K562 (cell line): ENCODE measurements around the gene ANKRD60. TPM values are rescaled to one million over a fixed set of nuclear protein-coding genes. Genes with fewer than 3 reads are reported as not detected.

Experiments used
- ATAC-seq: fragments of 200-7000 bp; cut with Tn5 transposase; 3 replicates; pipeline ENCODE4 v1.9.1; 2020; ENCODE audit warnings: moderate library complexity
- BruUV-seq: library from RNA; stranded (reverse); fragments of 400-500 nt; replicated peaks from 2 replicates; lab custom pipeline; 2021; lab: Mats Ljungman, UMichigan
- CTCF ChIA-PET: fragments of 300-600 bp; formaldehyde crosslinking; extraction: SDS; loops from one replicate; lab custom pipeline; 2021; ENCODE audit warnings: low intra/inter-chr PET ratio; lab: Yijun Ruan, JAX
- POLR2A ChIA-PET: fragments of 300-600, 350-650 bp; sonication (Branson Sonifier 250); formaldehyde crosslinking; extraction: SDS; loops from one replicate; lab custom pipeline; 2021; ENCODE audit warnings: antibody characterized with exemption, inconsistent platforms; lab: Yijun Ruan, JAX
- DNase-seq, 4 experiments: peaks; one replicate each; pipeline versions ENCODE4 v3.0.0 to v3.0.0-alpha.2; 2011 to 2018; ENCODE audit warnings: low spot score in 3 of 4, mixed read lengths in 3 of 4; ENCODE audit errors: extremely low read depth in 1 of 4
- FAIRE-seq: peaks from 2 replicates; lab custom pipeline; 2011; peaks lifted over from hg19 to GRCh38; lab: Jason Lieb, UNC
- H2AFZ ChIP-seq: 2 replicates; pipeline ENCODE4 v1.6.0; 2011; ENCODE audit warnings: low read depth, low read length, control low read depth, inconsistent platforms
- H3K27ac ChIP-seq: fragments of 200-600 bp; 3 replicates; pipeline ENCODE4 v1.8.0; 2011; ENCODE audit warnings: low read depth, mild to moderate bottlenecking, control low read depth, inconsistent platforms, low read length, moderate library complexity, mixed read lengths; ENCODE audit errors: extremely low read depth
- H3K27me3 ChIP-seq, 2 experiments: fragments of 300-600 bp in 1 of 2; 2 replicates in 1 of 2; 3 replicates in 1 of 2; pipeline versions ENCODE4 v1.6.0 to v1.8.0; 2011; ENCODE audit warnings: inconsistent platforms in 2 of 2, low read length in 2 of 2, mild to moderate bottlenecking in 1 of 2, mixed read lengths in 1 of 2, moderate library complexity in 1 of 2; ENCODE audit not compliant: control insufficient read depth in 2 of 2, insufficient read depth in 2 of 2
- H3K36me3 ChIP-seq: fragments of 300-600 bp; 3 replicates; pipeline ENCODE4 v1.8.0; 2011; ENCODE audit warnings: mild to moderate bottlenecking, low read length, inconsistent platforms; ENCODE audit not compliant: control insufficient read depth, insufficient read depth
- H3K4me1 ChIP-seq, 2 experiments: fragments of 200-600 bp in 1 of 2; replicated peaks in 1 of 2; 2 replicates in 1 of 2; 3 replicates in 1 of 2; pipeline versions ENCODE4 v1.5.1 to v1.8.0; 2011; ENCODE audit warnings: inconsistent platforms in 2 of 2, low read length in 2 of 2, mild to moderate bottlenecking in 1 of 2, mixed read lengths in 1 of 2, moderate library complexity in 1 of 2; ENCODE audit not compliant: control insufficient read depth in 2 of 2, insufficient read depth in 2 of 2
- H3K4me2 ChIP-seq: 2 replicates; pipeline ENCODE4 v1.6.1; 2011; ENCODE audit warnings: low read length, control low read depth, inconsistent platforms, mixed read lengths; ENCODE audit not compliant: insufficient read depth
- H3K4me3 ChIP-seq: fragments of 200-600 bp; sonication (generic), shearing (Covaris generic); 2 replicates; pipeline ENCODE4 v1.5.1; 2016; ENCODE audit warnings: control low read depth, inconsistent platforms
- H3K79me2 ChIP-seq: fragments of 200-600 bp; 3 replicates; pipeline ENCODE4 v1.8.0; 2011; ENCODE audit warnings: low read length, inconsistent platforms; ENCODE audit not compliant: control insufficient read depth, insufficient read depth
- H3K9ac ChIP-seq, 2 experiments: 2 replicates each; pipeline versions ENCODE4 v1.6.0 to v1.6.1; 2011; ENCODE audit warnings: low read depth in 2 of 2, low read length in 2 of 2, control low read depth in 1 of 2, inconsistent platforms in 1 of 2, mild to moderate bottlenecking in 1 of 2, mixed read lengths in 1 of 2; ENCODE audit not compliant: insufficient read depth in 1 of 2
- H3K9me1 ChIP-seq: one replicate; pipeline ENCODE4 v1.6.0; 2011; ENCODE audit warnings: inconsistent platforms, mild to moderate bottlenecking, low read length, moderate library complexity; ENCODE audit not compliant: control insufficient read depth, insufficient read depth
- H3K9me3 ChIP-seq: replicated peaks from 2 replicates; pipeline ENCODE4 v1.5.1; 2011; ENCODE audit warnings: low read depth, low read length, inconsistent platforms; ENCODE audit not compliant: control insufficient read depth, insufficient read depth
- H4K20me1 ChIP-seq: replicated peaks from 2 replicates; pipeline ENCODE4 v1.6.1; 2011; ENCODE audit warnings: low read length, inconsistent platforms, mixed read lengths; ENCODE audit not compliant: control insufficient read depth, insufficient read depth
- BCL6 ChIP-seq: fragments of 250-450 bp; sonication (Bioruptor Pico); IDR thresholded peaks from 2 replicates; pipeline ENCODE4 v1.4.0; 2020
- CREB3L1 ChIP-seq: fragments of 450-650 bp; IDR thresholded peaks from 2 replicates; pipeline ENCODE4 v1.6.1; 2014; ENCODE audit warnings: low read depth, mild to moderate bottlenecking, moderate library complexity, borderline replicate concordance
- FOS ChIP-seq: IDR thresholded peaks from 3 replicates; pipeline ENCODE4 v1.6.1; 2011; ENCODE audit not compliant: insufficient read length; ENCODE audit errors: extremely low read depth
- OTX1 ChIP-seq: fragments of 450-650 bp; formaldehyde crosslinking; IDR thresholded peaks from 2 replicates; pipeline ENCODE4 v1.4.0; 2022; ENCODE audit warnings: mild to moderate bottlenecking
- PURB ChIP-seq: sonication (generic); formaldehyde crosslinking; IDR thresholded peaks from 2 replicates; pipeline ENCODE4 v1.9.0; 2021; ENCODE audit warnings: low read depth, mild to moderate bottlenecking, missing genetic modification reagents
- TSC22D4 ChIP-seq: fragments of 450-650 bp; IDR thresholded peaks from 2 replicates; pipeline ENCODE4 v1.6.1; 2016; ENCODE audit warnings: missing genetic modification characterization, missing biosample characterization, control low read depth
- ZNF165 ChIP-seq: fragments of 250-450 bp; sonication (Bioruptor Pico); IDR thresholded peaks from 2 replicates; pipeline ENCODE4 v1.4.0; 2020; ENCODE audit warnings: borderline replicate concordance
- ZNF408 ChIP-seq: fragments of 250-450 bp; sonication (Bioruptor Pico); IDR thresholded peaks from 2 replicates; pipeline ENCODE4 v1.4.0; 2020; ENCODE audit warnings: low read depth, mild to moderate bottlenecking, moderate library complexity
- ZNF764 ChIP-seq: fragments of 250-450 bp; sonication (Bioruptor Pico); IDR thresholded peaks from 2 replicates; pipeline ENCODE4 v1.4.0; 2020; ENCODE audit warnings: low read depth, mild to moderate bottlenecking, moderate library complexity
- ZNF79 ChIP-seq: fragments of 250-450 bp; sonication (Bioruptor Pico); IDR thresholded peaks from 2 replicates; pipeline ENCODE4 v1.4.0; 2020; ENCODE audit warnings: low read depth, mild to moderate bottlenecking, moderate library complexity
- WGBS: fragments of 100-300 bp; shearing (Covaris generic); methylation state at CpG from one replicate; pipeline ENCODE4 v1.1.6; 2016; ENCODE audit warnings: low coverage, mixed read lengths; ENCODE audit not compliant: insufficient coverage; ENCODE audit errors: missing lambda C conversion rate; 5-methylcytosine and 5-hydroxymethylcytosine counted together
- in situ Hi-C: fragments of 300-500 bp; cut with MboI; formaldehyde crosslinking; loops from 4 replicates; pipeline ENCODE4 v1.15.0; 2018; ENCODE audit warnings: inconsistent platforms, mixed read lengths
- intact Hi-C: fragments of 100-400 bp; cut with micrococcal nuclease; formaldehyde crosslinking; loops from 2 replicates; pipeline ENCODE4 v1.14.2; 2022
- polyA plus RNA-seq, 8 experiments: library from polyadenylated mRNA; depleted of rRNA in 4 of 8; stranded (reverse) in 5 of 8; unstranded in 3 of 8; fragments of >200 nt; fragmentation: Nextera tagmentation in 2 of 8; fragmentation: Illumina TruSeq in 1 of 8; extraction: Ambion mirVana in 2 of 8; extraction: Trizol in 1 of 8; gene quantifications; 2 replicates each; pipeline versions ENCODE4 v1.2.1 to v1.2.3, GENCODE V29; 2011 to 2014; ENCODE audit warnings: inconsistent platforms in 1 of 8, missing spikeins in 1 of 8
- total RNA-seq, 7 experiments: library from RNA; depleted of rRNA in 6 of 7; stranded (reverse); fragments of >200 nt in 6 of 7; fragmentation: Illumina TruSeq in 2 of 7; extraction: Trizol in 2 of 7; gene quantifications; 2 replicates each; pipeline versions ENCODE4 v1.2.1 to v1.2.3, GENCODE V29; 2011 to 2021; ENCODE audit warnings: low replicate concordance in 1 of 7
- TF ChIP-seq, protein P1 (sequence below): conservative IDR thresholded peaks from 2 replicates; pipeline ENCODE4 v1.6.1; 2011; ENCODE audit warnings: low read depth, mild to moderate bottlenecking, low read length; ENCODE audit not compliant: control insufficient read depth
- TF ChIP-seq, protein P2 (sequence below): IDR thresholded peaks from 2 replicates; pipeline ENCODE4 v1.6.1; 2016; ENCODE audit warnings: missing genetic modification characterization, missing compliant biosample characterization

The ANKRD60 gene
- total and polyA plus RNA-seq, 9 of the 15 experiments (the other 6 are each of a cell fraction or from before 2014, with no cell fraction given) = not detected

GRCh38 chr20:58179083-58179431 is 49.4 kb downstream of the ANKRD60 start:
- Histone ChIP-seq H3K9me1 (no peaks in the 10 kb centered on the region), H3K27me3 (peaks cover 22 to 50% of the 10 kb centered on the region in 2 experiments; a peak in 4 of 5 replicates), H2AFZ (peak overlapping the region; percentile 85), H3K4me2 (peak overlapping the region; percentile 66), H3K4me1 (peaks cover 0 to 9% of the 10 kb centered on the region in 2 experiments; a peak in 3 of 5 replicates), H3K79me2 (no peaks in the 10 kb centered on the region), H3K36me3 (no peaks in the 10 kb centered on the region), H3K27ac (no peak overlapping the region), H3K9me3 (no peaks in the 10 kb centered on the region), H4K20me1 (peaks cover 11% of the 10 kb centered on the region), H3K9ac (peak overlapping the region in 1 of 2 experiments; percentile 60; a peak in 1 of 4 replicates), H3K4me3 (no peak overlapping the region)
- in situ Hi-C loops (no loop called here), intact Hi-C loops (loop anchor here (2.0 kb wide), 1 partner anchor 524 kb away; no protein-coding TSS in a partner anchor)
- BruUV-seq = no TSS peak
- 12% methylated on average over 9 of the region's 9 CpGs for WGBS
- POLR2A ChIA-PET = no interaction called here
- no peak for FAIRE-seq
- no peak for DNase-seq
- ATAC-seq = peak; percentile 10; the same call in 1 of the 3 replicates
- CTCF ChIA-PET = interaction anchor here (0.6 to 2.5 kb wide), 5 partner anchors 31 to 1058 kb away, joined by 3 to 15 read pairs (median 7); no protein-coding TSS in a partner anchor
- TF ChIP-seq OTX1 = no peak
- no peak for TF ChIP-seq BCL6
- no peak for TF ChIP-seq ZNF165 (CRISPR knock-in tag)
- no peak for TF ChIP-seq ZNF79 (CRISPR knock-in tag)
- TF ChIP-seq PURB (CRISPR knock-in tag) = no peak
- TF ChIP-seq, protein P1, sequence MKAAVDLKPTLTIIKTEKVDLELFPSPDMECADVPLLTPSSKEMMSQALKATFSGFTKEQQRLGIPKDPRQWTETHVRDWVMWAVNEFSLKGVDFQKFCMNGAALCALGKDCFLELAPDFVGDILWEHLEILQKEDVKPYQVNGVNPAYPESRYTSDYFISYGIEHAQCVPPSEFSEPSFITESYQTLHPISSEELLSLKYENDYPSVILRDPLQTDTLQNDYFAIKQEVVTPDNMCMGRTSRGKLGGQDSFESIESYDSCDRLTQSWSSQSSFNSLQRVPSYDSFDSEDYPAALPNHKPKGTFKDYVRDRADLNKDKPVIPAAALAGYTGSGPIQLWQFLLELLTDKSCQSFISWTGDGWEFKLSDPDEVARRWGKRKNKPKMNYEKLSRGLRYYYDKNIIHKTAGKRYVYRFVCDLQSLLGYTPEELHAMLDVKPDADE = no peak
- TF ChIP-seq, protein P2, sequence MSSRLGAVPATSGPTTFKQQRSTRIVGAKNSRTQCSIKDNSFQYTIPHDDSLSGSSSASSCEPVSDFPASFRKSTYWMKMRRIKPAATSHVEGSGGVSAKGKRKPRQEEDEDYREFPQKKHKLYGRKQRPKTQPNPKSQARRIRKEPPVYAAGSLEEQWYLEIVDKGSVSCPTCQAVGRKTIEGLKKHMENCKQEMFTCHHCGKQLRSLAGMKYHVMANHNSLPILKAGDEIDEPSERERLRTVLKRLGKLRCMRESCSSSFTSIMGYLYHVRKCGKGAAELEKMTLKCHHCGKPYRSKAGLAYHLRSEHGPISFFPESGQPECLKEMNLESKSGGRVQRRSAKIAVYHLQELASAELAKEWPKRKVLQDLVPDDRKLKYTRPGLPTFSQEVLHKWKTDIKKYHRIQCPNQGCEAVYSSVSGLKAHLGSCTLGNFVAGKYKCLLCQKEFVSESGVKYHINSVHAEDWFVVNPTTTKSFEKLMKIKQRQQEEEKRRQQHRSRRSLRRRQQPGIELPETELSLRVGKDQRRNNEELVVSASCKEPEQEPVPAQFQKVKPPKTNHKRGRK (tag) = no peak
- TF ChIP-seq ZNF408 (CRISPR knock-in tag) = no peak
- no peak for TF ChIP-seq CREB3L1
- no peak for TF ChIP-seq ZNF764 (CRISPR knock-in tag)
- TF ChIP-seq FOS = no peak
- no peak for TF ChIP-seq TSC22D4 (tag)
- TF ChIP-seq, all 486 proteins: peak for 0
